GM12891 (cell line): ENCODE data around the gene SUGT1.
"Not testable (repeated sequence)": the region's sequence is repeated elsewhere in the genome, so short reads cannot be mapped to it uniquely, and the experiment has no call there.

ENCODE experiments used
- DNase-seq: peaks from one replicate; pipeline ENCODE4 v3.0.0; 2011; ENCODE audit warnings: low spot score; ENCODE audit not compliant: insufficient read length
- FAIRE-seq: peaks from 2 replicates; lab custom pipeline; 2011; peaks lifted over from hg19 to GRCh38; lab: Jason Lieb, UNC
- PAX5 ChIP-seq: IDR thresholded peaks from 2 replicates; pipeline ENCODE4 v1.6.1; 2011; ENCODE audit warnings: low read length, moderate library complexity, mild to moderate bottlenecking; ENCODE audit not compliant: insufficient read depth, severe bottlenecking
- POLR2A ChIP-seq: IDR thresholded peaks from 2 replicates; pipeline ENCODE4 v1.6.1; 2011; ENCODE audit warnings: low read depth, low read length, control low read depth
- POLR2AphosphoS5 ChIP-seq: IDR thresholded peaks from 2 replicates; pipeline ENCODE4 v1.6.1; 2011; ENCODE audit warnings: low read depth, low read length, control low read depth
- POU2F2 ChIP-seq: IDR thresholded peaks from 2 replicates; pipeline ENCODE4 v1.6.1; 2011; ENCODE audit warnings: low read depth, mild to moderate bottlenecking, control low read depth, low read length, moderate library complexity
- SPI1 ChIP-seq: IDR thresholded peaks from 2 replicates; pipeline ENCODE4 v1.6.1; 2011; ENCODE audit warnings: low read depth, low read length, control low read depth
- TAF1 ChIP-seq: IDR thresholded peaks from 2 replicates; pipeline ENCODE4 v1.6.1; 2011; ENCODE audit warnings: low read depth, low read length, control low read depth

The SUGT1 gene

DNA sequence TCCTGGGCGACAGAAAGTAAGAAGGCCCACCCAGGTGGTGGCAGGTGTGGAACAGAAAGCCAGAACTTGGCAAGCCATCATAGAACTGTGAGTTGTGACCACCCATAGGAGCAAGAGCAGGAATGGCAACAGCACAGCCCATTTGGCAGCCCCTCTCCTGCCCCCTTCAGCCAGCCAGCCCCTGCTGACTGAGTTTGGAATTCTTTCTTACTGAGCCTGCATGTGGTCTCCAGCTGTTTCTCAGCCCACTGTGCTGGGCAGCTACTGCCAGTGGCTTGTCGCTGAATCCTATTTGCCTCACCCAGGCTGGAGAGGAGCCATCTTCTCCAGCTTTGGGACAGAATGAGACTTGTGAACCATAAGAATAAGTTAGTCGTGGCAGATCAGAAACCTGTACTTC, 58.6 kb downstream of the SUGT1 start:
- TF ChIP-seq TAF1, result no peak
- TF ChIP-seq SPI1, result no peak
- TF ChIP-seq POLR2AphosphoS5, result no peak
- no peak for TF ChIP-seq POU2F2
- no peak for TF ChIP-seq POLR2A
- no peak for TF ChIP-seq PAX5
- FAIRE-seq, result no peak
- DNase-seq, result no peak

DNA sequence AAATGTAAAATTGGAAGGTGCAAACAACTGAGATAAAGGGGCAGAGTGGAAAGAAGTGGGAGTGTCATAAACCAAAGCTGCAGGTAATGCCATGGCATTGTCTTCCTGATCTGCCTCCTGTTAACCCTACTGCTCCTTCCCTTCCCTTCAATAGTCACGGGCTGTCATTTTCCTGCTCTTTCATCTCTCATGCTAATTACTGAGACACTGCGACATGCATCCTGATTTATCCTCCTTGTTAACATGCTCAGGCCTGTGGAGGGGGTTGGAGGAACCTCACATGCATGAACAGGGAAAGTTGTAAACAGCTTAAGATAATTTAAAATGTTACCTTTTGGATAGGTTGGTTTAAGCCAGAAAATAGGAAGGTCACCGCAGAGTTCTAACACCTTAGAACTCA, 59.7 kb downstream of the SUGT1 start:
- DNase-seq (no peak), FAIRE-seq (no peak)
- TF ChIP-seq POLR2A (no peak), TAF1 (no peak), POLR2AphosphoS5 (no peak), PAX5 (no peak), POU2F2 (no peak), SPI1 (no peak)

- FAIRE-seq (no peak), DNase-seq (no peak)
- no peak for TF ChIP-seq SPI1
- TF ChIP-seq POLR2AphosphoS5, result no peak
- no peak for TF ChIP-seq POU2F2
- TF ChIP-seq TAF1, result no peak
- no peak for TF ChIP-seq POLR2A
Measured at GRCh38 chr13:52713894-52714293, 61.3 kb downstream of the SUGT1 start.

- not testable (repeated sequence) for DNase-seq, FAIRE-seq
Measured at GRCh38 chr13:52720904-52721303, 68.3 kb downstream of the SUGT1 start.

GRCh38 chr13:52721356-52721755, 68.7 kb downstream of the SUGT1 start:
- DNase-seq, FAIRE-seq: not testable (repeated sequence)

GRCh38 chr13:52723181-52723580, 70.5 kb downstream of the SUGT1 start:
- TF ChIP-seq POLR2A (no peak), POLR2AphosphoS5 (no peak), SPI1 (no peak), TAF1 (no peak), POU2F2 (no peak), PAX5 (no peak)
- FAIRE-seq, result no peak
- no peak for DNase-seq

DNA sequence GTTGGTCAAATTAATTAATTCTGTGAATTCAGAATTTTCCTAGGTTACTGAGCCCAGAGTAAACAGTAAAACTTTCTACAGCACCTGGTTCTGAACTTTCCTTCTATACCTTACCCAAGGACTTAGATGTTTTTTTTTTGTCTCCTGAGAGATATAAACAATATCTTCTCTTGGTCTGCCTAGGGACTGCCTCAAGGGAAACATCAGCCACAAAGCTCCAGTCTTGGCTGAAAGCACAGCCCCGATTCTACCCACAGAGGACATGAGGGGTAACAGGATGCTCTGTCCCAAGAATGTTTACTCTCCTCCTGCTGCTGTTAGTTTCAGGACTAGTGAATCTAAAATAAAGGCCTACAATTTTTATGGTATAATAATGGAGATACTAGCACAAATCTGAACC, 72.7 kb downstream of the SUGT1 start:
- TF ChIP-seq POLR2A, result no peak
- no peak for TF ChIP-seq POU2F2
- TF ChIP-seq TAF1, result no peak
- no peak for TF ChIP-seq SPI1
- no peak for TF ChIP-seq PAX5
- no peak for TF ChIP-seq POLR2AphosphoS5
- DNase-seq, result no peak

GRCh38 chr13:52726258-52726657, 73.6 kb downstream of the SUGT1 start:
- DNase-seq (no peak), FAIRE-seq (no peak)
- no peak for TF ChIP-seq POU2F2
- TF ChIP-seq POLR2A, result no peak
- no peak for TF ChIP-seq TAF1
- no peak for TF ChIP-seq SPI1
- no peak for TF ChIP-seq POLR2AphosphoS5
- TF ChIP-seq PAX5, result no peak

More for the DNA sequence above, 72.7 kb downstream of the SUGT1 start:
- FAIRE-seq, result no peak

DNA sequence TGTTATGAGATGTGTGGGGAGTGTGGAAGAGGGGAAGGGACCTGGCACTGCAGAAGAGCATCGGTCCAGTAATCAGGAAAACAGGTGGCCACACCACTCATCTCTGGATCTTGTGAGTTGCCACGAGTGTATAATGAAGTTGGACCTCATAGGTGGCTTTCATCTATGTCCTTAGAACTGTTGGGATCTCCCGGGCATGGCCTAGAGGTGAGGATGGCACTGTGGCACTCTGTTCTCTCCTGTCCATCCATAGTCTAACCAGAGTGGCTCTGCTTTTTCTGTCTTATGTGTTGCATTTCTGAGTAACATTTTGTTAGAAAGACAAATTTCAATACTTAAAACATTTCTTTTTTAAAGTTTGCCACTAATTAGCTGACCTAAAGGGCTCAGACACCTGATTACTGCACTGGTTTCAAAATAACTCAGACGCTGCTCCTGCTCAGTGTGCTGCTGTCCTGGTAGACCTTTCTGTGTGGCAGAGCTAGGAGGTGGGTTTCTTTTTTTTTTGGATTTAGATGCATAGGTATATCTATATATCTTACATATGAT, 81.5 kb downstream of the SUGT1 start:
- FAIRE-seq (no peak), DNase-seq (no peak)
- no peak for TF ChIP-seq TAF1

- no peak for TF ChIP-seq TAF1
- TF ChIP-seq POLR2A, result no peak
- TF ChIP-seq PAX5, result no peak
- TF ChIP-seq POU2F2, result no peak
- no peak for TF ChIP-seq SPI1
- no peak for TF ChIP-seq POLR2AphosphoS5
- FAIRE-seq (no peak), DNase-seq (no peak)
Measured at GRCh38 chr13:52736891-52737290, 84.3 kb downstream of the SUGT1 start.

DNA sequence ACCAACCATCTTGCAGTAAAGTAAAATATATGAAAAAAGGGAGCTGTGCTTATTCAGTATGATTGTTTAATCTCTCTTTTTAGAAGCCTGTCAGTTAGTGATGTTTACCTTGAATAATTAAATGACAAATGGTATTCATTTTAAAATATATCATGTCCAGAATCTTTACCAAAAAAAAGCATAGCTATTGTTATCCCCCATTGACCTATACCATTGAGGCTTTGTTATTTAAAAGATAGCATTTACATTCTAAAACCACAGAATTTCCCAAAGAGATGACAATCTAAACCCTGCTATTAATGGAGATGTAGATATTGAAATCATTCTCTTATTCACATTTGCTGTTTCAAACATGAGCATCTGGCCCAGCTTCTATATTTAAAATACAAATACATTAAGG, 84.8 kb downstream of the SUGT1 start:
- no peak for FAIRE-seq
- TF ChIP-seq POLR2A, result no peak
- TF ChIP-seq PAX5, result no peak
- TF ChIP-seq POU2F2, result no peak

GRCh38 chr13:52737965-52738364, 85.3 kb downstream of the SUGT1 start:
- TF ChIP-seq SPI1, result no peak
- no peak for TF ChIP-seq POLR2A
- no peak for TF ChIP-seq PAX5
- no peak for TF ChIP-seq POU2F2
- TF ChIP-seq POLR2AphosphoS5, result no peak
- no peak for TF ChIP-seq TAF1
- FAIRE-seq (no peak), DNase-seq (no peak)

More for the DNA sequence above, 84.8 kb downstream of the SUGT1 start:
- no peak for DNase-seq
